Superior temporal gyrus (tissue), 1 donor: ENCODE measurements around the gene TRMT1L.
"Not testable (repeated sequence)": the region's sequence is repeated elsewhere in the genome, so short reads cannot be mapped to it uniquely, and the experiment has no call there.

Source experiments
- DNase-seq: peaks from one replicate; pipeline ENCODE4 v3.0.0-alpha.2; 2016; ENCODE audit errors: extremely low spot score

The TRMT1L gene, protein sequence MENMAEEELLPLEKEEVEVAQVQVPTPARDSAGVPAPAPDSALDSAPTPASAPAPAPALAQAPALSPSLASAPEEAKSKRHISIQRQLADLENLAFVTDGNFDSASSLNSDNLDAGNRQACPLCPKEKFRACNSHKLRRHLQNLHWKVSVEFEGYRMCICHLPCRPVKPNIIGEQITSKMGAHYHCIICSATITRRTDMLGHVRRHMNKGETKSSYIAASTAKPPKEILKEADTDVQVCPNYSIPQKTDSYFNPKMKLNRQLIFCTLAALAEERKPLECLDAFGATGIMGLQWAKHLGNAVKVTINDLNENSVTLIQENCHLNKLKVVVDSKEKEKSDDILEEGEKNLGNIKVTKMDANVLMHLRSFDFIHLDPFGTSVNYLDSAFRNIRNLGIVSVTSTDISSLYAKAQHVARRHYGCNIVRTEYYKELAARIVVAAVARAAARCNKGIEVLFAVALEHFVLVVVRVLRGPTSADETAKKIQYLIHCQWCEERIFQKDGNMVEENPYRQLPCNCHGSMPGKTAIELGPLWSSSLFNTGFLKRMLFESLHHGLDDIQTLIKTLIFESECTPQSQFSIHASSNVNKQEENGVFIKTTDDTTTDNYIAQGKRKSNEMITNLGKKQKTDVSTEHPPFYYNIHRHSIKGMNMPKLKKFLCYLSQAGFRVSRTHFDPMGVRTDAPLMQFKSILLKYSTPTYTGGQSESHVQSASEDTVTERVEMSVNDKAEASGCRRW

DNA sequence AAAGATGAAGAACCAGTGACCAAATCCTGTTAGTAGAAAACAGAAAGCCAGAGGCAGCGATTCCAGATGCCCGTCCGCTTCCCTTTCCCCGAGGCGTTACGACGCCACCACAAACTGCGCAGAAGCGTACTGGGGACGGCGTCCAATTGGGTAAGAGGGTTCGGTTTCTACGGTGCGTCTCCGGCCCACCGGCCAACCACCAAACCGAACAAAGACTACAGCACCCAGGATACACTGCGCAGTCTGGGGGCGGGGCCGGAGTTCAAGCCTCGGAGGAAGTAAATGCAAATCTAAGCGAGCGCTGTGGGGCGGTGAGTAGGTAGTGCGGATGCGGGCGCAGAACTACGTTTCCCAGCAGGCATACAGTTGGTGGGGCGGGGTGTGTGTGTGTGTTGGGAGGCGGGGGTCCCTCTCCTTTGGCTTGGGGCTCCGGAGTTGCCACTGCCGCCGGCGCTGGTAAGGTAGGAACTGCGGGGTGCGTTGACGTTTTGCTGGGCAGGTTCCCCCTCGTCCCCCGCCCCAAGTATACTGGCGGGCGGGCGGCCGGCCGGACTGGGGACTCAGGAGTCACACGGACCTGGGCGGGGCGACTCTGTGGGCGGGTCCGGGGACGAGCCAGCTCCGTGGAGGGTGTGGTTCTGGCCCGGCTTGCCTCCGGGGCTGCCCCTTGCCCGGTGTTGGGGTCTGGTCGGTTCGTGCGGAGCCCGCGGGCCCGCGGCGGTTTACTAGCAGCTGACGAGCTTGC is at the start of gene TRMT1L, which contains the start of gene SWT1:
Gene TRMT1L, minus strand, starts transcription at position 100 of the 745 bp plus-strand sequence. CDS start 241 bp downstream, outside the sequence.
Gene SWT1, plus strand, starts transcription at position 314 of the 745 bp plus-strand sequence. CDS start 3,675 bp downstream, outside the sequence.
- peak; percentile 99 for DNase-seq

DNA sequence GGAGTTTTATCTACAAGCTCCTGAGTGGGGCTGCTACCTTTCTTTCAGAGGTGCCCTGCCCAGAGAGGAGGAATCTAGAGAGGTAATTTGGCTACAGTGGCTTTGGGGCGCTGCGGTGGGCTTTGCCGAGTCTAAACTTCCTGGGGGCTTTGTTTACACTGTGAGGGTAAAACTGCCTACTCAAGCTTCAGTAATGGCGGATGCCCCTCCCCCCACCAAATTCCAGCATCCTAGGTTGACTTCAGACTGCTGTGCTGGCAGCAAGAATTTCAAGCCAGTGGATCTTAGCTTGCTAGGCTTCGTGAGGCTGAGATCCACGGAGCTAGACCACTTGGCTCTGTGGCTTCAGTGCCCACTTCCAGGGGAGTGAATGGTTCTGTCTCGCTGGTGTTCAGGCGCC is 44.1 kb upstream of the TRMT1L start:
- no peak for DNase-seq

DNA sequence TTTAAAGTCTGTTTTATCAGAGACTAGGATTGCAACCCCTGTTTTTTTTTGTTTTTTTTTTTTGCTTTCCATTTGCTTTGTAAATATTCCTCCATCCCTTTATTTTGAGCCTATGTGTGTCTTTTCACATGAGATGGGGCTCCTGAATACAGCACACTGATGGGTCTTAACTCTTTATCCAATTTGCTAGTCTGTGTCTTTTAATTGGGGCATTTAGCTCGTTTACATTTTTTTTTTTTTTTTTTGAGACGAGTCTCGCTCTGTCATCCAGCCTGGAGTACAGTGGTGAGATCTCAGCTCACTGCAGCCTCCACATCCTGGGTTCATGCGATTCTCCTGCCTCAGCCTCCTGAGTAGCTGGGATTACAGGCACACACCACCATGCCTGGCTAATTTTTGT is 42.0 kb upstream of the TRMT1L start:
- not testable (repeated sequence) for DNase-seq

DNA sequence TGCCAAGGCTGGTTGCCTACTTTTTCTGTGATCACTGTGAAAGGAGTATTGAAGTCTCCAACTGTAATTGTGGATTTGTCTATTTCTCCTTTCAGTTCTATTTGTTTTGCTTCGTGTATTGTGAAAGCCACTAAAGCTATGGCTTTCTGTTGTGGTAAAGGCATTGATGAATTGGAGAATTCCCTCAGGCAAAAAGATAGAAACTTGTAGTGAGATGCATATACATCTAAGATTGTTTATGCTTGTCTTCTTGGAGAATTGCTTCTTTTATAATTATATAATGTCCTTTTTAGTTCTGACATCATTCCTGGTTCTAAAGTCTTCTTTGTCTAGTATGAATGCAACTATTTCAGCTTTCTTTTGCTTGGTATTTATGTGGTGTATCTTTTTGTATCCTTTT is 37.0 kb upstream of the TRMT1L start:
- no peak for DNase-seq

DNA sequence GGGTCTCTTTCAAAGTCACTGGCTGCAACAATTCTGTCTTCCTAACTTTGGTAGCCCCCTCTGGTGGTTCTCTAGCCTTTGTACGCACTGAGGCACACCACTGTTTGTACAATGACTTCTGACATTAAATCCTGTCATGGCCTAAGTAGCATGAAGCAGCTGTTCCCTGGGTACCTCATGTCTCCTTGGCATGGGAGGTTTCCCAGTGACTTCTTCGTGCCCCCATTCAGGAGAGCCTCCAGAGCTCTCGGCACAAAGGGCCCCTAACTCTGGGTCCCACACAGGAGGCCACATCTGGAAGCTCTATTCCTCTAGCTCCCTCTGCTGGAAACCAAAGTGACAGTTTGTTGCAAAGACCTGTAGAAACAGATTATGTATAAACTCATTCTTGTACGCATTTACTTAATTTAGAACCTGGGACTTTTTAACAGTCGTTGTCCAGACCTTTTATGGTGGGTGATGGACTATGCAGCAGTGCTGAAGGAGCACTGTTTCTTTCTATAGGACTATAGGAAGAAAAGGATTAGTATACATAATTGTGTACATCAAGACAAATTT is 13.6 kb upstream of the TRMT1L start:
- DNase-seq, result peak; percentile 81

DNA sequence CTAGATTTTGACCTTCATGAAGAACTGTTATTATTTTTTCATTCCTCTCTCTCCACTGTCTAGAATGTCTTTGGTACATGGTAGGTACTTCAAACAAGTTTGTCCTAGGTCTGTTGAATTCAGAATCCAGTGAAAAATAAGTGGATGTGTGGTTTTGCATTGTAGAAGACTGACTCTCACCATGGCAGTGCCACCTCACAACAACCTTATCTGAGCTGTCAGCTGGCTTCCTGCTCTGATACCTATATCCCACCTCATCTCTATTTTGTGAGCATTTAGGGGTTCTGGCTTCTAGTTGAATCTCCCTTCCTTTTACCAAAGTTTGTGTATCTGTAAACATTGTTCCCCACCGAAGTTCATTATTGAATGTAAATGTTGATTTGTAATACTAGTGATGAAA is 9.4 kb upstream of the TRMT1L start:
- no peak for DNase-seq

DNA sequence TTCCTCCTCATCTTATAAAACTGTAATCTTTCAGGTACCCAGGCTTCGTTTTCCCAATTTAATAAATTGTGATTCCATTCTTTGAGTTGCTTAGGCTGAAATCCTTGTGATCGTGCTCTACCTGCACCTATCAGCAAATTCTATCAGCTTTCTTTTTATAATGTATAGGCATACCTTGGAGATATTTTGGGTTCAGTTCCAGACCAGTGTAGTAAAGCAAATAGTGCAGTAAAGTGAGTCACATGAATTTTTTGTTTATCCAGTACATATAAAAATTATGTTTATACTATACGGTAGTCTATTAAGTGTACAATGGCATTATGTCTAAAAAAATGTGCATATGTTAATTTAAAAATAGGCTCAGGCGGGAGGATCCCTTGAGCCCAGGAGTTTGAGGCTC is 5.7 kb upstream of the TRMT1L start:
- DNase-seq, result no peak

DNA sequence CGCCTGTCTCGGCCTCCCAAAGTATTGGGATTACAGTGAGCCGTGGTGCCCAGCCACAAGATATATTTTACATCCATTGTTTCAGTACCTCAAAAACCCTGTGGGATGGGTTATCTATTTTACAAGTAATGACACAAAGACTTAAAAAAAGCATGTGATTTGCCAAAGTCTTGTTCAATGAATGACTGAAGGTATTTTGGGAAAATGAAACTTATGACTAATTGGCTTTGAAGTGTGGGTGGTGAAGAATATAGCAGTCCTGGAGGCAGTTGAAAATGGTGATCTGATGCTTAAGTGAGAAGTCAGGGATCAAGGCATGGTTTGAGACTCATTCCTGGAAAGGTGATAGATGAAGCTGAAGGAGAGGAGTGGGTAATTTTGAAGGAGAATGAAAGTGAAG is 3.2 kb upstream of the TRMT1L start:
- DNase-seq, result no peak

DNA sequence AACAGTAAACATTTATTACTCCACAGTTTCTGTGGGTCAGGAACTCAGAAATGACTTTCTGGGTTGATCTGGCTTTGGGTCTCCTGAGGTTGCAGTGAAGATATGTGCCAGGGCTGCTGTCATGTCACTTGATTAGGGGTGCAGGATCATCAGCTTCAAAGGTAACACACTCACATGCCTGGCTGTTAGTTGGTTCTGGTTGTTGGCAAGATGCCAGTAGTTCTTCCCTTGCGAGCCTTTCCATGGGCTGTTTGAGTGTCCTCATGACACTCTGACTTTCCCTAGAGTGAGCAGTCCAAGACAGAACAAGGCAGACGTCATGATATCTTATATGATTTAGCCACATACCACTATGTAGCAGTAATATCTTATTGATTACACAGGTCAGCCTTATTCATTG is 2.0 kb upstream of the TRMT1L start:
- no peak for DNase-seq

DNA sequence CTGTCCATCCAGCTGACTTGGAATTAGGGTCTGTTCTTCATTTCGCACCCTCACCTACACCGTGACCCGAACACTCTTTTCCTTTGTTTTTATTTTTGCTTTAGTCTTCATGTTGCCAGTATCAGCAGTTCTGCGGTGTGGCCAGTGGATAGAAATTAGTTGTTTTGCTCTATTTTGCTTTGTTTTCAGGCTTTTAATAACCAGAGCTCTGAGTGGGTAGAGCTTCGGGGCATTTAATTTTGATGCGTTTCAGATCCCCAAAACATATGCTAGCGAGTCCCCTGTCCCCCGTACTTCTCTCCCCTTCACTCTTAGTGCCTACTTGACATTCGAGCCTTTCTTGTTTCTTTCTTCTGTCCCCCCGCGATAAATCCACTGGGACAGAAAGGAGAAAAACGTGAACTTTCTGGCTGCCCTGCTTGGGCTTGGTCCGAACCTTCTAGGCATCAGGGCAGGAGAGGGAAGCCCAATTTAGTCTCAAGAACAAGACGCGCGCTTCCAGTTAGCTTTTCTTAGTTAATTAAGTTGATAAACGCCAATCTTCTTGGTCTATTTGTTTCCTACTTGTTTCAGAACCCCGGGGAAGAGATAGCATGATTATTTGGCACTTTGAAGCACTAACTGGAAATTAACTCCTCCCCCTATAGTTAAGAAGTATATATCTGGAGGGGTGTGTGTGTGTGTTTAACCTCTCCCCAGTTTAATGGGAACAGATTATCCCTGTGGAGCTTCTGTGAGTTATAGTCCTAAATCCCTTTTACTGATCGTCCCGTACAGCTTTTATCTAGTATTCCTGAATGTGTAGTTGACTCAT is 1.1 kb upstream of the TRMT1L start:
- peak; percentile 45 for DNase-seq

DNA sequence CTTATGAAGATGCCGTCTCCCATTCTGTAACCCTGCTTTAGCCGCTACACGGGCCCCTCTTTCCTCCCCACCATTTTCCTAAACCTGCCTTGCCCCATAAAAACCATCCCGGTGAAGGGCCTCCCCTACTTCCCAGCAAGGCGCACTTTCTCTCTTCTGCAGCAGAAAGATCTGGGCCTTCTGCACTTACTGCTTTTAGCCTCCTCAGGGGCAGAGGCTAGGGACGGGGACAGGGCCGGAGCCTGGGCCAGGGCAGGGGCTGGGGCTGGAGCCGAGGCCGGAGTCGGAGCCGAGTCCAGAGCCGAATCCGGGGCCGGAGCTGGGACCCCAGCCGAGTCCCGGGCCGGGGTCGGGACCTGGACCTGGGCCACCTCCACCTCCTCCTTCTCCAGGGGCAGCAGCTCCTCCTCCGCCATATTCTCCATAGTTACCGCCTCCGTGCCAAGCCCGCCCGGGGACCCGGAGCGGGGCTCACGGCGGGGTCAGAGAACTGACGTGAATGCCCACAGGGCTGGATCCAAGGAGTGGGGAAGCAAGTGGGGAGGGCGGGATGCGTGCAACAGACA is 382 bp downstream of the TRMT1L start:
- DNase-seq, result peak; percentile 43

DNA sequence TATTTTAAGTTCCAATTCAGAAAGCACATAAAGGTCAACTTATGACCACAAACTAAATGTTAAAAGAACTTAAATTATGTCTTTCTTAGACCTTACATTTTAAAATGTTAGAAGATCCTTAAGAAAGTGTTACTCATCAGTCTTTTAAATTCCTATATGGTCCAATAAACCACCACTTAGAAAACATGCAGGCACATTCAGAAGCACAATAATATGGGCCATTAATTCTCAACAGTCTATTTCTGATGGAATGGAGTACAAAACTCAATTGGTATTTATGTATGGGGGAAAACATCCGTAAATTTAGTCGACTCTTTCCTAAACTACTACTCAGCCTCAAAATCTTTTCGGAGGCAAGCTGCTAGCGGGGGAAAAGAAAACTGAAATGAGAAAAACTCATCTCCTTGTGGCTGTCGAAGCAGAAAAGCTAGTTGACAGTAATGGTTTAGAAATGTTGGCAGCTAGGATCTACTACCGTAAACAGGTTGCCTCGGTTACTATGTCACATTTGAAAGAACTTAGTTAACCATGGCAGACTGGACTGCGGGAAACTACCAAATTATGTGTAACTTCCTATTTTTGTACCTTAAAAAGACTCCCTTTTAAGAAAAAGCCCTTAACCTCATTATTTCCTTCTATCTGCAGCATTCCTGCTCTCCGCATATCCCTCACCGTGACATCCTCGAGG is 1.0 kb downstream of the TRMT1L start:
- DNase-seq, result peak; percentile 47

DNA sequence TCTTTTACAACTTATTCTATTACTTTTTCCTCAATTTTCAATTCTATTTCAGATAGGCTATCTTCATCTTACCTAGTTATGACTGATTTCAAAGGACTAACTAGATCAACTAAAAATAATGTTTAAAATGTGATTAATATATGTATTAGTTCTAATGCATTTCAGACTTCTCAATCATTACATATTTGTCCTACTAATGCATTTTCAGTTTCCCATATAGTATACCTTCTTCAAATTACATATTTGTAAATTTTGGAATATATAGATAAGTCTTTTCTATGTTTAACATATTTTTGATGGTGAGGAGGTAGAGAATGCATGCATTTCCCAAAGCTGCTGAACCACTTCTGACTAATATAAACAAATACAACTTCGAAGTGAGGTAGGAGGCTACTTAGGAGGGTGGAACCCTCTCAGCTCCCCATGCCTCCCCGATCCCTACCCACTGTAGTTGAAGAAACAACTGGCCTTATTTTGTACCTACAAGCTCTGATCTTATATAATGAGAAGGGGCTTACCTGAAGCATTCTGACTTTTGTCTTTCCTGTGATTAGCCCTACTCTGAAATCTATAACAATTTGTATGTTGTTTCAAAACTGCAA is 1.7 kb downstream of the TRMT1L start:
- no peak for DNase-seq

DNA sequence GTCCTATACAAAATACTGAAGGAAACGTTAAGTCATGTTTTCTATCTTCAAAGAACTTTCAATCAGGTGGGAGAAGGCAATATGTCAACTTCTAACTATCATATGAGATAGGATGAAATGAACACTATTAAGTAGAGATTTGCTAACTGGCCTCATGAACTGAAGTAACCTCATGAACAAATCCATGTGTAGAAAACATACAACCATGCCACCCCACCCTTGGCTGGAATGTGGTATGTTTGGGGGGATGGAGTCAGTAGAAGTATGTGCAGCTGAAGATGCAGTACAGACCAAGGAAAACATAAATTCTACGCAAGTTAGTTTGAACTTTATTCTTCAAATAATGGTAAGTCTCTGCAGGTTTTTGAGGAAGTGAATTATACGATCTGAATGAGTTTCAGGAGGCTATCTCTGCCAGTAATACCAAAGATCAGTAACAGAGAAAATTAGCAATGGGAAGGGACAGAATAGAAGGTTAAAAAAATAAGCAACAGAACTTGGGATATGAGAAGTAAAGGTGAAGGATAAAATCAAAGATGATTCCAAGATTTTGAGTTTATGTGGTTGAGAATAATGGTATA is 4.5 kb downstream of the TRMT1L start:
- no peak for DNase-seq

DNA sequence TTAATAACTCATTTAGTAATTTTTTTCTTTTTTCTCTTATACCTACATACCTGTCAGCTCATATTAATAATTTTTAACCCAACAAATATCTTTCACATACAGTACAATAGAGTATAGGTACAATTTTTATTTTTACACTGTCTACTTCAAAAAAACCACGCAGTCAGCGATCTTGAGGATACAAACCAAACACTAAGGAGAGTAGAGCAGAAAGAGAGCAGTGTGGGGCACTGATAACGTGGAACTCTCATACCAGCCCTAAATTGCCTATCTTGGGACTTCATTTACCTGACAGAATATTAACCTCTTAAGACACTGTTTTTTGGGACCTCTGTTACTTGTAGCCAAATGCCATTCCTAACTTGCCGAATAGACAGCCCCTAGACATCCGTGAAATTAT is 5.5 kb downstream of the TRMT1L start:
- no peak for DNase-seq

DNA sequence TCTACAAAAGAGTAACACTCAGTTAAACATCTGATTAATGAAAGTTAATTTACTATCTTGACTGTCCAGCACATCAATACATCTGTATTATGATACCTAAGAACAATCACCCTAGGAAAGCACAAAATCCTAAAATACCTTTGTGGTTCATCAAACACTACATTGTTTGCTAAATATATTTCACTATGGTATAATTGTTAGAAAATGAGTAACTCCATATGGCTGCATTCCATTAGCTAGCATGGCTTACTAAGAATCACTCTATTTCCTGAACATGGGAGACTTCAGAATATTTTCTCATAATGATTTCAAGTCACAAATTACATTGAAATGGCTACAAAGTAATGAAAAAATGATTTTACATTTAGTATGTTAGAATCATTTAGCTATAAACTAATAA is 12.5 kb downstream of the TRMT1L start:
- DNase-seq, result peak; percentile 8

DNA sequence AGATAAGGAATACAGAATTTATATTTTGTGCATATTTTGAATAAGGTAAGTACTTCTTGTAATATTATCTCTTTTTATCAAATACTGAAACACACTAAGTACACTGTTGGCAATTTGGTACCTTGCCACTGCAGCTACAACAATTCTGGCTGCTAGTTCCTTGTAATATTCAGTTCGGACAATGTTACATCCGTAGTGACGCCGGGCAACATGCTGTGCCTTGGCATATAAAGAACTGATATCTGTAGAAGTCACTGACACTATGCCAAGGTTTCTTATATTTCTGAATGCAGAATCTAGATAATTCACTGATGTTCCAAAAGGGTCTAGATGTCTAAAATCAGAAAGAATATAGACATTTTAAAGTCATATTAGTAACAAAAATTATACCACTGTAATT is 17.5 kb downstream of the TRMT1L start:
- DNase-seq, result no peak

DNA sequence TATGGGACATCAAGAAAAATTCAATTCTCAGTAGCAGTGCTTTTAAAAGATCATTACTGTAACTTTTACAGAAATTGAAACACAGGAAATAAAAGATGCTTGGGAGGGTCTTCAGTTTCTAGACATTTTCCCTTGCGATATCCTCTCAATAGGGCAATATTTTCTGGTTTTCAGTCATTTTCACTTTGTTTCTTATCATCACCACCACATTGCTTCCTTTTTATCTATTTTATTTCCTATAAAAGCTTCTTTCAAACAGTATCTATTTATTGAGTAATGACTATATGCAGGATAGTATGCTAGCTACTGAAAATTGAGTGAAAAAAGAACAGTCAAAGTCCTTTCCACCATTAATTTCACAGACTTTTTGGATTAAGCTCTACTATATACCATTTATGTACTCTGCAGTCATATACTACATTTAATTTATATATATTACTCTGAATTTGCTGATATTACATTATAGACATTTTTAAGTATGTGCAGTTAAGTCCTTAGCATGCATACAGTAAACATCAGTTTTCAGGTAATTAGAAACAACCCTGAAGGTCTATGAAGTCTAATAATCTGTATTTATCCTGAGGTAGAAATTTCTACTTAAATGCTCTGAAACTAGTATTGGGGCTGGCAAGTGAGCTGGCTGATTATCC is 18.7 kb downstream of the TRMT1L start:
- no peak for DNase-seq

DNA sequence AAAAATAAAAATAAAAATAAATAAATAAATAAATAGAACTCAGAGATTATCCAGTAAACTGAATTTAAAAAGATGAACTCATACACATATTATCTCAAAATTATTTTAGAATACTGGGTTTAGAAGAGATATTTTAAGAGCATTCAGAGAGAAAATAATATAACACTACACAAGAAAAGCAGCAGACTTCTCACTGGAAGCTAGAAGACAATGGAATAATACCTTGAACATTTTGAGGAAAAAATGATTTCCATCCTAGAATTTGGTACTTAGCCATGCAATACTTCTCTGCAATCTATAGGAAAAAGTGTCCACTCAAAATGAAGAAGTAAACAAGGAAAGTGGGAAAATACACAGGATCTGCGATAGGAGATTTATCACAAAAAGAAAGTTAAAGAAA is 24.2 kb downstream of the TRMT1L start:
- no peak for DNase-seq
